Astrocyte (in vitro differentiated cells and primary cell): ENCODE results near the gene LDLRAD4. TPM values are rescaled to one million over a fixed set of nuclear protein-coding genes. Genes with fewer than 3 reads are reported as not detected.
A peak's percentile ranks its signal among the peaks of the same experiment; 100 is the strongest.

Source experiments
- DNase-seq: peaks from one replicate; pipeline ENCODE4 v3.0.0-alpha.2; 2010; ENCODE audit warnings: low read depth
- FAIRE-seq: peaks from 2 replicates; lab custom pipeline; 2011; peaks lifted over from hg19 to GRCh38; lab: Jason Lieb, UNC
- H2AFZ ChIP-seq: 2 replicates; pipeline ENCODE4 v1.6.0; 2012; ENCODE audit warnings: low read depth, low read length, inconsistent platforms
- H3K27ac ChIP-seq: 2 replicates; pipeline ENCODE4 v1.5.1; 2011; ENCODE audit warnings: low read depth, low read length, inconsistent platforms
- H3K27me3 ChIP-seq: 2 replicates; pipeline ENCODE4 v1.6.0; 2011; ENCODE audit warnings: low read length, inconsistent platforms; ENCODE audit not compliant: insufficient read depth
- H3K36me3 ChIP-seq: 2 replicates; pipeline ENCODE4 v1.5.1; 2011; ENCODE audit warnings: low read length, inconsistent platforms; ENCODE audit not compliant: insufficient read depth
- H3K4me1 ChIP-seq: 2 replicates; pipeline ENCODE4 v1.5.1; 2011; ENCODE audit warnings: low read length, inconsistent platforms; ENCODE audit not compliant: insufficient read depth
- H3K4me2 ChIP-seq: 2 replicates; pipeline ENCODE4 v1.6.0; 2012; ENCODE audit warnings: low read length, inconsistent platforms
- H3K4me3 ChIP-seq: 2 replicates; pipeline ENCODE4 v1.5.1; 2011; ENCODE audit warnings: low read depth, mild to moderate bottlenecking, low read length, inconsistent platforms; ENCODE audit not compliant: insufficient read depth
- H3K79me2 ChIP-seq: 2 replicates; pipeline ENCODE4 v1.6.0; 2012; ENCODE audit warnings: mild to moderate bottlenecking, low read length, inconsistent platforms; ENCODE audit not compliant: insufficient read depth
- H3K9ac ChIP-seq: 2 replicates; pipeline ENCODE4 v1.6.0; 2012; ENCODE audit warnings: mild to moderate bottlenecking, low read length, inconsistent platforms
- H3K9me3 ChIP-seq: 2 replicates; pipeline ENCODE4 v1.5.1; 2012; ENCODE audit warnings: low read depth, mild to moderate bottlenecking, low read length, inconsistent platforms; ENCODE audit not compliant: insufficient read depth
- H4K20me1 ChIP-seq: 2 replicates; pipeline ENCODE4 v1.6.0; 2012; ENCODE audit warnings: low read length, inconsistent platforms; ENCODE audit not compliant: insufficient read depth
- H3K27ac Mint-ChIP-seq: one replicate; pipeline ENCODE4 v1.8.0; 2021; ENCODE audit warnings: mild to moderate bottlenecking, mixed read lengths; ENCODE audit not compliant: unreplicated experiment
- H3K27me3 Mint-ChIP-seq: one replicate; pipeline ENCODE4 v1.8.0; 2021; ENCODE audit warnings: low read depth, mixed read lengths; ENCODE audit not compliant: unreplicated experiment
- H3K36me3 Mint-ChIP-seq: one replicate; pipeline ENCODE4 v1.8.0; 2021; ENCODE audit warnings: low read depth, mixed read lengths; ENCODE audit not compliant: unreplicated experiment
- H3K4me1 Mint-ChIP-seq: one replicate; pipeline ENCODE4 v1.8.0; 2021; ENCODE audit warnings: low read depth, mixed read lengths; ENCODE audit not compliant: unreplicated experiment
- H3K4me3 Mint-ChIP-seq: one replicate; pipeline ENCODE4 v1.8.0; 2021; ENCODE audit warnings: mild to moderate bottlenecking, moderate library complexity, mixed read lengths; ENCODE audit not compliant: unreplicated experiment
- H3K9me3 Mint-ChIP-seq: one replicate; pipeline ENCODE4 v1.8.0; 2021; ENCODE audit warnings: mild to moderate bottlenecking, mixed read lengths; ENCODE audit not compliant: unreplicated experiment
- EZH2 ChIP-seq: IDR thresholded peaks from 2 replicates; pipeline ENCODE4 v1.6.1; 2012; ENCODE audit warnings: mild to moderate bottlenecking, low read length, inconsistent platforms; ENCODE audit not compliant: insufficient read depth
- total RNA-seq: library from RNA; stranded (reverse); gene quantifications from 2 replicates; pipeline ENCODE4 v1.2.1, GENCODE V29; 2021
- TF ChIP-seq, protein P1 (sequence below): IDR thresholded peaks from 2 replicates; pipeline ENCODE4 v1.5.1; 2011; ENCODE audit warnings: low read depth, mild to moderate bottlenecking, inconsistent platforms, low read length, moderate library complexity; ENCODE audit not compliant: insufficient read depth

Gene LDLRAD4
- total RNA-seq, 1 donor from 2014 or later = 26.0 TPM

DNA sequence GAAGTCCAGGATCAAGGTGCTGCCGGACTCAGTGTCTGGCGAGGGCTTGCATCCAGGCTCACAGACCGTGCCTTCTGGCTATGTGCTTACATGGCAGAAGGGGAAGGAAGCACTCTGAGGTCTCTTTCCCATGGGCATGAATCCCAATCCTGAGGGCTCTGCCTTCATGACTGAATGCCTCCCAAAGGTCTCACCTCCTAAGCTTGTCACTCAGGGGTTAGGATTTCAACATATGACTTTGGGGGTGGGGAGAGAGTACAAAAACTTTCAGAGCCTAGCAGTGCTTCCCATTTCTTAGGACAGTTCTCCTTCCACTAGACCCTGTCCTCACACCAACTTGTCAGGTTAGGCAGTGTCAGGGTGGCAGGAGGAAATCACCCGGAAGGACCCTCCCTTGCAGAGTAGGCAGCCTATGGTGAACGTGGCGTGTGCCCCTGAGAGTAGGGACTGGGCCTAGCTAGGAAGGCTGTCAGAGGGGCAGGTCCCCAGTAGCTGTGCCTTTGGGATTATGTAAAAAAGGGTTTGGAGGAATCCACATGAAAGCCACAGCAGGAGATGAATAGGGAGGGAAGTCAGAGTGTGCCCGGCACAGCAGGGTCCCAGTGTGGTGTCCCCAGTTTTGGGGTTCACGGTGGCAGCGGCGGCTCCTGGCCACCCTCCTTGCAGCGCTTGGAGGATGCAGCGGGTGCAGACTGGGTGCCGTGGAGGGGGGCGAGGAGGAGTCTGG lies 233.3 kb downstream of the LDLRAD4 start:
- H3K4me3 ChIP-seq = no peak overlapping the region
- H3K27me3 ChIP-seq = no peaks in the 10 kb centered on the region
- Mint-ChIP-seq H3K36me3 (peaks cover 1% of the 10 kb centered on the region), H3K27me3 (no peaks in the 10 kb centered on the region), H3K4me1 (peaks cover 60% of the 10 kb centered on the region), H3K27ac (peak overlapping the region; percentile 89), H3K4me3 (peak overlapping the region; percentile 50), H3K9me3 (peaks cover 3% of the 10 kb centered on the region)
- H4K20me1 ChIP-seq = no peaks in the 10 kb centered on the region
- H3K27ac ChIP-seq = no peak overlapping the region
- peak overlapping the region; percentile 21 for H3K9ac ChIP-seq
- peaks cover 32% of the 10 kb centered on the region for H3K4me1 ChIP-seq
- DNase-seq (no peak), FAIRE-seq (no peak)
- H3K4me2 ChIP-seq = peak overlapping the region; percentile 69
- TF ChIP-seq EZH2 = no peak
- TF ChIP-seq, protein P1, sequence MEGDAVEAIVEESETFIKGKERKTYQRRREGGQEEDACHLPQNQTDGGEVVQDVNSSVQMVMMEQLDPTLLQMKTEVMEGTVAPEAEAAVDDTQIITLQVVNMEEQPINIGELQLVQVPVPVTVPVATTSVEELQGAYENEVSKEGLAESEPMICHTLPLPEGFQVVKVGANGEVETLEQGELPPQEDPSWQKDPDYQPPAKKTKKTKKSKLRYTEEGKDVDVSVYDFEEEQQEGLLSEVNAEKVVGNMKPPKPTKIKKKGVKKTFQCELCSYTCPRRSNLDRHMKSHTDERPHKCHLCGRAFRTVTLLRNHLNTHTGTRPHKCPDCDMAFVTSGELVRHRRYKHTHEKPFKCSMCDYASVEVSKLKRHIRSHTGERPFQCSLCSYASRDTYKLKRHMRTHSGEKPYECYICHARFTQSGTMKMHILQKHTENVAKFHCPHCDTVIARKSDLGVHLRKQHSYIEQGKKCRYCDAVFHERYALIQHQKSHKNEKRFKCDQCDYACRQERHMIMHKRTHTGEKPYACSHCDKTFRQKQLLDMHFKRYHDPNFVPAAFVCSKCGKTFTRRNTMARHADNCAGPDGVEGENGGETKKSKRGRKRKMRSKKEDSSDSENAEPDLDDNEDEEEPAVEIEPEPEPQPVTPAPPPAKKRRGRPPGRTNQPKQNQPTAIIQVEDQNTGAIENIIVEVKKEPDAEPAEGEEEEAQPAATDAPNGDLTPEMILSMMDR = no peak
- H3K79me2 ChIP-seq = no peaks in the 10 kb centered on the region
- no peaks in the 10 kb centered on the region for H3K9me3 ChIP-seq
- H2AFZ ChIP-seq = peak overlapping the region; percentile 23
- no peaks in the 10 kb centered on the region for H3K36me3 ChIP-seq

DNA sequence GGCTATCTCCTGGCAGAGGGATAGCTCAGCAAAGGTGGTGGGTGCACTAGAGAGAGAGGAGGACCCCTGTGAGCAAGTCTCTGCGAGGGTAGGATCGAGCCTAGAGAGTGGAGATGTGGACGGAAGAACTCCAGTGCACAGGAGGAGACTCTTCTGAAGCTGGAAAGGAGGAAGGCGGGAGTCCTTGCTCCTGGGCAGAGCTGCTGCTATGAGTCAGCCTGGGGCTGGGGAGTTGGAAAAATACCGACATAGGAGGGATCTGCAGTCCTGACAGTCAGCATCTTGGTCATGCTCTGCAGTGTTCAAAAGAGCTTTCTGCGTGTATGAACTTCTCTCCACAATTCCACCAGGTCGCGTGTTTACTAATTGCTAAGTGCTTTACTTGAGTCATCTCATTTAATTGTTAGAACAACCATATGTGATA lies 233.8 kb downstream of the LDLRAD4 start:
- H3K4me1 ChIP-seq = peaks cover 28% of the 10 kb centered on the region
- no peak overlapping the region for H3K4me3 ChIP-seq
- TF ChIP-seq, protein P1 = no peak
- H3K9me3 ChIP-seq = no peaks in the 10 kb centered on the region
- no peaks in the 10 kb centered on the region for H3K27me3 Mint-ChIP-seq
- H3K36me3 Mint-ChIP-seq = peaks cover 3% of the 10 kb centered on the region
- FAIRE-seq (peak; percentile 99), DNase-seq (peak; percentile 79)
- peaks cover 63% of the 10 kb centered on the region for H3K4me1 Mint-ChIP-seq
- H3K4me3 Mint-ChIP-seq = peak overlapping the region; percentile 50
- no peaks in the 10 kb centered on the region for H4K20me1 ChIP-seq
- no peaks in the 10 kb centered on the region for H3K27me3 ChIP-seq
- no peaks in the 10 kb centered on the region for H3K36me3 ChIP-seq
- H3K27ac Mint-ChIP-seq = peak overlapping the region; percentile 89
- peak overlapping the region; percentile 20 for H3K27ac ChIP-seq
- H2AFZ ChIP-seq = peak overlapping the region; percentile 23
- H3K4me2 ChIP-seq = peak overlapping the region; percentile 69
- peaks cover 3% of the 10 kb centered on the region for H3K9me3 Mint-ChIP-seq
- H3K79me2 ChIP-seq = no peaks in the 10 kb centered on the region
- peak overlapping the region; percentile 21 for H3K9ac ChIP-seq
